Ovary (tissue), 9 donors: Measurements from ENCODE around the gene LDLRAD4. TPM values are rescaled to one million over a fixed set of nuclear protein-coding genes. Genes with fewer than 3 reads are reported as not detected.

Source experiments
- DNase-seq, 5 donors: peaks; one replicate each; pipeline ENCODE4 v3.0.0-alpha.2; 2019 to 2020
- H3K27ac ChIP-seq, 2 donors: fragments of 200-600 bp; one replicate each; pipeline versions ENCODE4 v1.5.1 to v1.8.0; 2019 to 2022
- H3K27me3 ChIP-seq: fragments of 200-600 bp; one replicate; pipeline ENCODE4 v1.8.0; 2022
- H3K36me3 ChIP-seq: fragments of 200-600 bp; sonication (generic); one replicate; pipeline ENCODE4 v1.5.1; 2019
- H3K4me1 ChIP-seq: one replicate; pipeline ENCODE4 v1.8.1; 2013; ENCODE audit warnings: mild to moderate bottlenecking, moderate library complexity; ENCODE audit not compliant: insufficient read depth
- H3K4me3 ChIP-seq: fragments of 200-600 bp; sonication (generic); one replicate; pipeline ENCODE4 v1.5.1; 2017
- H3K9me3 ChIP-seq, 2 donors: fragments of 200-600 bp in 1 of 2; sonication (generic) in 1 of 2; one replicate each; pipeline versions ENCODE4 v1.5.1 to v1.8.1; 2013 to 2019; ENCODE audit warnings: mild to moderate bottlenecking in 1 of 2, moderate library complexity in 1 of 2
- CTCF ChIP-seq, 3 donors: fragments of 450-650 bp in 2 of 3; fragments of 200-600 bp in 1 of 3; IDR thresholded peaks; one replicate each; pipeline versions ENCODE4 v1.5.1 to v1.8.0; 2016 to 2022; ENCODE audit warnings: antibody characterized with exemption in 3 of 3, mild to moderate bottlenecking in 1 of 3
- EP300 ChIP-seq: sonication (generic); formaldehyde crosslinking; IDR thresholded peaks from one replicate; pipeline ENCODE4 v1.6.1; 2017; ENCODE audit warnings: antibody characterized with exemption
- POLR2A ChIP-seq: fragments of 450-650 bp; IDR thresholded peaks from one replicate; pipeline ENCODE4 v1.6.1; 2017; ENCODE audit warnings: antibody characterized with exemption, mild to moderate bottlenecking, moderate library complexity
- WGBS, 3 donors: extraction: QIAGEN DNeasy Blood & Tissue Kit in 1 of 3; methylation state at CpG; one replicate each; pipeline versions ENCODE4 v1.1.5 to v1.1.7; 2013 to 2017; 5-methylcytosine and 5-hydroxymethylcytosine counted together
- intact Hi-C, 4 donors: fragments of 100-400 bp; cut with DNase I; formaldehyde crosslinking; loops; one replicate each; pipeline versions ENCODE4 v1.11.0 to v1.15.1; 2022 to 2023
- polyA plus RNA-seq, 2 donors: library from polyadenylated mRNA; stranded (reverse); fragments of 200-250 nt in 1 of 2; fragments of 350-450 nt in 1 of 2; fragmentation: Illumina TruSeq in 1 of 2; extraction: RNeasy Lipid Tissue Mini Kit (QIAGEN cat#74804) in 1 of 2; gene quantifications; one replicate each; pipeline ENCODE4 v1.2.3, GENCODE V29; 2013 to 2014
- total RNA-seq, 7 donors: library from RNA; depleted of rRNA in 2 of 7; stranded (reverse); fragments of >200 nt in 2 of 7; fragmentation: NEBNext Ultra II Directional in 3 of 7; extraction: Animal tissue kit (Norgen Biotek cat#: 25700) in 3 of 7; gene quantifications; one replicate each; pipeline versions ENCODE4 v1.1.0 to v1.2.4, GENCODE V29; 2016 to 2023
- donor health status: DM: no; HTN: no; CAD: no; lungs with moderate emphysema.
- donor health status: DM: no; HTN: no; CAD: no.
- donor health status: Bipolar disorder and iron deficiency.
- donor health status: DM: yes; HTN: yes; CAD: no.
- donor health status: DM: no; HTN: no; CAD: no.
- donor health status: DM: yes; HTN: yes; CAD: no.

The LDLRAD4 gene
- total and polyA plus RNA-seq, 9 donors = 2.3 to 31.6 (median 8.3) TPM

GRCh38 chr18:13252686-13253410, 34.3 kb downstream of the LDLRAD4 start:
- Histone ChIP-seq H3K27me3 (no peaks in the 10 kb centered on the region), H3K27ac (no peak overlapping the region), H3K36me3 (no peaks in the 10 kb centered on the region), H3K4me1 (no peaks in the 10 kb centered on the region), H3K9me3 (no peaks in the 10 kb centered on the region), H3K4me3 (no peak overlapping the region)
- TF ChIP-seq CTCF (IDR thresholded peaks at IDR 0.05) (no peak), EP300 (no peak), POLR2A (no peak)
- no peak for DNase-seq
- intact Hi-C loops = no loop called here
- WGBS, 3 donors = 71 to 77% (median 73%) methylated on average over 15 of the region's 15 CpGs

- TF ChIP-seq EP300 = no peak
- TF ChIP-seq POLR2A = no peak
- TF ChIP-seq CTCF (IDR thresholded peaks at IDR 0.05) = no peak
- DNase-seq = no peak
- Histone ChIP-seq H3K9me3 (no peaks in the 10 kb centered on the region), H3K36me3 (no peaks in the 10 kb centered on the region), H3K4me1 (no peaks in the 10 kb centered on the region), H3K4me3 (no peak overlapping the region), H3K27ac (no peak overlapping the region), H3K27me3 (no peaks in the 10 kb centered on the region)
- 83 to 86% (median 85%) methylated on average over 26 of the region's 26 CpGs for WGBS, 3 donors
- intact Hi-C loops = no loop called here
Observed at GRCh38 chr18:13253786-13254688, 35.5 kb downstream of the LDLRAD4 start.

DNA sequence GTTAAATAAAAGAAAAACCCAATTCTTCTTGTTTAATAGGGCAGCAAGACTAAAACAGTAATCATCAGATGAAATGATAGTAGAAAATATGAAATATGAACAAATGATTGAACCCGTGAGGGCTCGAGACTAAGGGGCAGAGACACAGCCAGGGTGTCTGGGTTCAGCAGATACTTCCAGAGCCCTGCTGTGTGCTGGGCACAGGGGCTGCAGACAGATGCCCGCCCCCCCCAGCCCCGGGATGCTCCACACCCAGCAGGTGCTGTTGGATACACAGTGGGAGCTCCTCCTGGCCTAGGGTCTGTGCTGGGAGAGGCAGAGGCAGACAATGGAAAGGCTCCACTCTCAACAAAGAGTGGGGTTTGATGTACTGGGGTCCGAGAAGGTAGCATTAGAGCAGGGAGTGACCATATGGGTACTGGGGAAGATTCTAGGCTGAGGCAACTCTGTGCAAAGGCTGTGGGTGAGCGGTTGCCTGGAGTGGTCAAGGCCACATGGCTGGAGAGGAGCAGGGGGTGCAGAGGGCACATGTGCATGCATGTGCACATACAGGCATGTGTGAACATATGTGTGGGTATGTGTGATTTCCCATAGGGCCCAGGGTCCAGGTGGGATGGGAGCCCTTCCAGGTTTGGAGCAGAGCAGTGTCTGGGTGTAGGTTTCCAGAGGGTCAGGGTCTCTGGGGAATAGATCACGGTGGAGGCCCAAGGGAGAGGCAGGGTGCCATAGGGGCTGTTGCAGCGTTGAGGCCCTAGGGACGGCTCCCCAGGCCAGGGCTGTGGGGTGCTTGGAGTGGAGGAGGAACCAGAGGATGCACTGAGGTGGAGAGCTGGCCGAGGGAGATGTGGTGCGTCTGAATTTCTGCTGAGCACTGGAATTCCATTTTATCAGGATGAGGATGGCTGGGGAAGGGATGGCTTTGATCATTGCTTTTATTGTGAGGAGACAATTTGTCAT, 36.7 kb downstream of the LDLRAD4 start:
- Histone ChIP-seq H3K27ac (no peak overlapping the region), H3K4me3 (no peak overlapping the region), H3K4me1 (no peaks in the 10 kb centered on the region), H3K36me3 (no peaks in the 10 kb centered on the region), H3K27me3 (no peaks in the 10 kb centered on the region), H3K9me3 (no peaks in the 10 kb centered on the region)
- WGBS, 3 donors = 85 to 89% (median 85%) methylated on average over 11 of the region's 11 CpGs
- no peak for DNase-seq
- intact Hi-C loops = no loop called here
- TF ChIP-seq CTCF (IDR thresholded peaks at IDR 0.05) (no peak), POLR2A (no peak), EP300 (no peak)
